ENCODE data around the gene SRBD1.

DNA sequence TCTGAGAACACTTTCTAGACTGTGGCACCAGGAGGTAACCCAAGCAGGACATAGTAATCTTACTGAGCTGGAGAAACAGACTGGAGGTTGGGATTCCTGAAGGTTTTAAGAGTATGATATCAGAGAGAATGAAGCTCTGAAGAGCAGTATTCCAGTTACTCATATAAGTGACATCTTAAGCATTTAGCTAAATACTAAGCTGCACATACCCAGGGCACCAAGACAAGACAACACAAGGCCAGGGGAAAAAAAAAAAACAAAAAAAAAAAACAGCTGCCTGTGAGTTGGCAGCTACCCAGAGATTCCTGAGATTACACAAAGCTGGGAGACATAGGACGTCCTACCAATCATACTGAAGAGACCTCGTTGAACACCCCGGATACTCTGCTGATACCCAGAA, 175.8 kb downstream of the SRBD1 start:
- TF ChIP-seq, protein P1, sequence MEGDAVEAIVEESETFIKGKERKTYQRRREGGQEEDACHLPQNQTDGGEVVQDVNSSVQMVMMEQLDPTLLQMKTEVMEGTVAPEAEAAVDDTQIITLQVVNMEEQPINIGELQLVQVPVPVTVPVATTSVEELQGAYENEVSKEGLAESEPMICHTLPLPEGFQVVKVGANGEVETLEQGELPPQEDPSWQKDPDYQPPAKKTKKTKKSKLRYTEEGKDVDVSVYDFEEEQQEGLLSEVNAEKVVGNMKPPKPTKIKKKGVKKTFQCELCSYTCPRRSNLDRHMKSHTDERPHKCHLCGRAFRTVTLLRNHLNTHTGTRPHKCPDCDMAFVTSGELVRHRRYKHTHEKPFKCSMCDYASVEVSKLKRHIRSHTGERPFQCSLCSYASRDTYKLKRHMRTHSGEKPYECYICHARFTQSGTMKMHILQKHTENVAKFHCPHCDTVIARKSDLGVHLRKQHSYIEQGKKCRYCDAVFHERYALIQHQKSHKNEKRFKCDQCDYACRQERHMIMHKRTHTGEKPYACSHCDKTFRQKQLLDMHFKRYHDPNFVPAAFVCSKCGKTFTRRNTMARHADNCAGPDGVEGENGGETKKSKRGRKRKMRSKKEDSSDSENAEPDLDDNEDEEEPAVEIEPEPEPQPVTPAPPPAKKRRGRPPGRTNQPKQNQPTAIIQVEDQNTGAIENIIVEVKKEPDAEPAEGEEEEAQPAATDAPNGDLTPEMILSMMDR (IDR thresholded peaks at IDR 0.05), result no peak
- TF ChIP-seq POLR2A (IDR thresholded peaks at IDR 0.05) (no peak), POLR2AphosphoS5 (IDR thresholded peaks at IDR 0.05) (no peak)

Data from breast epithelium (tissue), 3 donors.